Colonic mucosa (tissue), 4 donors: ENCODE results near the gene CHD6. TPM values are rescaled to one million over a fixed set of nuclear protein-coding genes. Genes with fewer than 3 reads are reported as not detected.

Experiments used
- DNase-seq: peaks from one replicate; pipeline ENCODE4 v3.0.0-alpha.2; 2020
- H3K27ac ChIP-seq: fragments of 200-600 bp; one replicate; pipeline ENCODE4 v1.8.0; 2021
- H3K27me3 ChIP-seq: fragments of 200-600 bp; one replicate; pipeline ENCODE4 v1.8.0; 2021
- H3K36me3 ChIP-seq: fragments of 200-600 bp; one replicate; pipeline ENCODE4 v1.8.0; 2021
- H3K4me1 ChIP-seq: fragments of 200-600 bp; one replicate; pipeline ENCODE4 v1.8.0; 2021; ENCODE audit warnings: mild to moderate bottlenecking
- H3K4me3 ChIP-seq: fragments of 200-600 bp; one replicate; pipeline ENCODE4 v1.8.0; 2021
- H3K9ac ChIP-seq, 2 donors: one replicate each; pipeline ENCODE4 v1.7.0; 2013; ENCODE audit warnings: control low read depth in 2 of 2, low read depth in 2 of 2, low read length in 2 of 2
- H3K9me3 ChIP-seq: fragments of 200-600 bp; one replicate; pipeline ENCODE4 v1.8.0; 2021
- intact Hi-C: fragments of 100-400 bp; cut with DNase I; formaldehyde crosslinking; loops from one replicate; pipeline ENCODE4 v1.14.1; 2022
- total RNA-seq, 2 donors: library from RNA; stranded (reverse); fragmentation: NEBNext Ultra II Directional in 1 of 2; extraction: Animal tissue kit (Norgen Biotek cat#: 25700) in 1 of 2; gene quantifications; one replicate each; pipeline ENCODE4 v1.2.1, GENCODE V29; 2021
- TF ChIP-seq, protein P1 (sequence below): fragments of 200-600 bp; IDR thresholded peaks from one replicate; pipeline ENCODE4 v1.8.0; 2022; ENCODE audit warnings: antibody characterized with exemption, mild to moderate bottlenecking
- donor health status: healthy.
- donor health status: DM: no; HTN: no; CAD: no.
- donor health status: DM: no; HTN: no; CAD: no.

The CHD6 gene
- total RNA-seq, 2 donors from 2014 or later = 18.9 to 27.2 TPM

DNA sequence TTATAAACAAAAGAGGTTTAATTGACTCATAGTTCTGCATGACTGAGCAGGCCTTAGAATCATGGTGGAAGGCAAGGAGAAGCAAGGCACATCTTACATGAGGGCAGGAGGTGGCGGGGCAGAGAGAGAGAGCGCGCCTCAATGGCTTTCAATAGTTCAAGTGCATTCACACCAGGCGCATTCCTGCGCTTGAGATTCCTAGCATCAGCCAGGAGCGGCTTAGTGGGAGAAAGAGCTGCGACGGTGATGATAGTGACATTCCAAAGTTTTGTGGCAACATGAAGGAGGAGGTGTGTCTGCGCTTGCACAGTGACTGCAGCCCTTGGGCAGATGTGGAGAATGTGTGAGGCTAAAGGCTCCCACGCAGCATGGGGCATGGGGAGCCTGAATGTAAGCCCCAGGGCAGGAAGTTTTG is 226.6 kb downstream of the CHD6 start:
- H3K27ac ChIP-seq = no peak overlapping the region

GRCh38 chr20:41390889-41391288 is 227.3 kb downstream of the CHD6 start:
- DNase-seq = no peak
- TF ChIP-seq, protein P1, sequence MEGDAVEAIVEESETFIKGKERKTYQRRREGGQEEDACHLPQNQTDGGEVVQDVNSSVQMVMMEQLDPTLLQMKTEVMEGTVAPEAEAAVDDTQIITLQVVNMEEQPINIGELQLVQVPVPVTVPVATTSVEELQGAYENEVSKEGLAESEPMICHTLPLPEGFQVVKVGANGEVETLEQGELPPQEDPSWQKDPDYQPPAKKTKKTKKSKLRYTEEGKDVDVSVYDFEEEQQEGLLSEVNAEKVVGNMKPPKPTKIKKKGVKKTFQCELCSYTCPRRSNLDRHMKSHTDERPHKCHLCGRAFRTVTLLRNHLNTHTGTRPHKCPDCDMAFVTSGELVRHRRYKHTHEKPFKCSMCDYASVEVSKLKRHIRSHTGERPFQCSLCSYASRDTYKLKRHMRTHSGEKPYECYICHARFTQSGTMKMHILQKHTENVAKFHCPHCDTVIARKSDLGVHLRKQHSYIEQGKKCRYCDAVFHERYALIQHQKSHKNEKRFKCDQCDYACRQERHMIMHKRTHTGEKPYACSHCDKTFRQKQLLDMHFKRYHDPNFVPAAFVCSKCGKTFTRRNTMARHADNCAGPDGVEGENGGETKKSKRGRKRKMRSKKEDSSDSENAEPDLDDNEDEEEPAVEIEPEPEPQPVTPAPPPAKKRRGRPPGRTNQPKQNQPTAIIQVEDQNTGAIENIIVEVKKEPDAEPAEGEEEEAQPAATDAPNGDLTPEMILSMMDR = no peak

More for the DNA sequence above, 226.6 kb downstream of the CHD6 start:
- no peak overlapping the region for H3K9ac ChIP-seq
- H3K9me3 ChIP-seq = no peaks in the 10 kb centered on the region
- TF ChIP-seq, protein P1 = no peak
- intact Hi-C loops = no loop called here
- H3K4me1 ChIP-seq = no peaks in the 10 kb centered on the region
- no peak overlapping the region for H3K4me3 ChIP-seq
- no peaks in the 10 kb centered on the region for H3K36me3 ChIP-seq
- no peak for DNase-seq
- no peaks in the 10 kb centered on the region for H3K27me3 ChIP-seq

DNA sequence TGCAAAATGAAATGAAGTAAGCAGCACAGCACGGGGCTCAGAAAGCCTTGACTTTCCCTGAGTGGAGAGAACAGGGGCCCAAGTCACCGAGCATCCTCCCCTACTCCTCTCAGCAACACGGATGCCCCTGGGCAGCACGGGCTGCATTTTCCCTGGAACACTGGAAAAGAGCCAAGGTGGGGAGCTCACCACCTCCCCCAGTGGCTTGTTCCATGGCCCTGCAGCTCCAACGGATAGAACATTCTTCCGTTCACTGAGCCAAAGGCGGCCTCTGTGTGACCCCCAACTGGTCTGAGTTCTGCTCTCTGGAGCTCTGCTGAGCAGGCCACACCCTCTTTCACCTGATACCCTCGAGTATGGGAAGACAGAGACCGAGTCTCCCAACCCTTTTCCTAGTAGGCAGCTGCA is 230.7 kb downstream of the CHD6 start:
- TF ChIP-seq, protein P1 = no peak
- Histone ChIP-seq H3K27ac (no peak overlapping the region), H3K4me3 (no peak overlapping the region), H3K27me3 (no peaks in the 10 kb centered on the region), H3K4me1 (no peaks in the 10 kb centered on the region), H3K36me3 (no peaks in the 10 kb centered on the region), H3K9ac (no peak overlapping the region), H3K9me3 (no peaks in the 10 kb centered on the region)
- DNase-seq = no peak
- intact Hi-C loops = no loop called here

More at GRCh38 chr20:41390889-41391288, 227.3 kb downstream of the CHD6 start:
- intact Hi-C loops = no loop called here
- no peak overlapping the region for H3K4me3 ChIP-seq
- H3K9ac ChIP-seq = no peak overlapping the region
- no peak overlapping the region for H3K27ac ChIP-seq
- H3K27me3 ChIP-seq = no peaks in the 10 kb centered on the region
- H3K9me3 ChIP-seq = no peaks in the 10 kb centered on the region
- no peaks in the 10 kb centered on the region for H3K4me1 ChIP-seq
- no peaks in the 10 kb centered on the region for H3K36me3 ChIP-seq

DNA sequence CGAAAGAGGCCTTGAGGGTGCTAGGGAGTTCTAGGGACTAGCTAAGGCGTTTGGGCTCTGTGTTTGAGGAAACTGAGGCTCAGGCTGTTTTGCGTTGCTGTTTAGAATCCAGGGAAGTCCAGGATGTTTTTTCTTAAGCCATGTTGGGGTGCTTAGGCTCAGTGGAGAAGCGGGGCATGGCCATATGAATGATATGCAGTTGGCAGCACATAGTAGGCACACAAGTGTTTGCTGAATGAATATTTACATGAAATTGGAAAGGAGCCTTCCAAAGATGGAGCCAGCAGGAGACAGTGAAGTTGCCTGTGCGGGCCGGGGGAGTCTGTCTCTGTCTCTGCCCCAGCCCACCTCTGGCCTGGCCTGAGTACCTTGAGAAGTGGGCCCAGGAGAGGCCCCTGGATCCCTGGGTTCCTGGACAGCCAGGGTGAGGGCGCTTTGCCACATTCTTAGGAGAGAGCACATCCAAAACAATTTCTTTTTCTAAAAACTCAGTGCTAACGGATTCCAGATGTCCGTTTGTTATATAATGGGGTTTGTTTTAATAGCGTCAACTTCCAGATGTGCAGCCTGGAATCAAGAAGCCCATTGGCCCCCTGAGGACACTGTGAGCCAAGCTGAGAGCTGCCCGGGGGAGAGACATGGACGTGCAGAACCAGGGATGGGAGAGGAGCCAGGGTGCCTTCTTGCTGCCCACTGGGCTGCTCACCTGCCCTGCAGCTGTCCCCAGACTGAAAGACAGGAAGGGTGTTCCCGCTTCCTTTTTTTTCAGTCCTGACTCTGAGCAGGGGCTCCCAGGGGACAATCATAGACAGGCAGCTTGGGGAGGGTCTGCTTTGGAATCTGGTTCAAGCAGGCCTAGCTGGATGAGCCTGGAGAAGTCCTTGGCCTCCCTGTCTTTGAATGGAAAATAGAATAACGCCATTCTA is 231.4 kb downstream of the CHD6 start:
- Histone ChIP-seq H3K27me3 (no peaks in the 10 kb centered on the region), H3K36me3 (no peaks in the 10 kb centered on the region), H3K9me3 (no peaks in the 10 kb centered on the region), H3K4me1 (no peaks in the 10 kb centered on the region), H3K9ac (no peak overlapping the region), H3K27ac (no peak overlapping the region), H3K4me3 (no peak overlapping the region)
- TF ChIP-seq, protein P1 = no peak
- intact Hi-C loops = no loop called here
- no peak for DNase-seq

DNA sequence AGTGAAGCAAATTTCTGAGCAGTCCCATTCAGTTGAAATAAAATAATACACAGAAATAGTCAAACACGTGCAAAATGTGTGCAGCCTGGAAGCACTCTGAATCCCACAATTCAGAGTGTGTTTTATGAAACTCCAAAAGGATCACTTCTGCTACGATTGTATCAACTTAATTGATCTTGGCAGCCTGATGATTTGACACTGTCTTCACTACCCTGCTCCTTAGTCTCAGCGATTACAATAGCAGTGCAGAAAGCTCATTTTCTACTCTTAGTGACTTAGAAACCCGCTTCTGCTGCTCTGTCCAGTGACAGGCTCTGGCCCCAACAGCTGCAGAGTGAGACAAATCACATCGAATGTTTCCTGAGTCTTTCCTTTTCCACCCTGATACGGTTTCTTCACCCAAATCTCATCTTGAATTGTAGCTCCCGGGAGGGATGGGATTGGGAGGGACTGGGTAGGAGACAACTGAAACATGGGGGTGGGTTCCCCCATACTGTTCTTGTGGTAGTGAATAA is 235.3 kb downstream of the CHD6 start:
- Histone ChIP-seq H3K27ac (no peak overlapping the region), H3K9me3 (no peaks in the 10 kb centered on the region), H3K4me1 (no peaks in the 10 kb centered on the region), H3K4me3 (no peak overlapping the region), H3K27me3 (no peaks in the 10 kb centered on the region), H3K9ac (no peak overlapping the region), H3K36me3 (no peaks in the 10 kb centered on the region)
- DNase-seq = no peak
- TF ChIP-seq, protein P1 = no peak
- intact Hi-C loops = no loop called here
